Nephron progenitor cell (in vitro differentiated cells): Measurements from ENCODE around the gene MYH7.
"Not testable (repeated sequence)": the region's sequence is repeated elsewhere in the genome, so short reads cannot be mapped to it uniquely, and the experiment has no call there.

ENCODE experiments used
- DNase-seq: peaks from one replicate; pipeline ENCODE4 v3.0.0; 2021
- H3K27ac Mint-ChIP-seq: 2 replicates; pipeline ENCODE4 v1.8.0; 2021; ENCODE audit warnings: mild to moderate bottlenecking, moderate library complexity, mixed read lengths
- H3K27me3 Mint-ChIP-seq: 2 replicates; pipeline ENCODE4 v1.8.0; 2021; ENCODE audit warnings: mild to moderate bottlenecking, low read depth, mixed read lengths; ENCODE audit not compliant: poor library complexity
- H3K36me3 Mint-ChIP-seq: 2 replicates; pipeline ENCODE4 v1.8.0; 2021; ENCODE audit warnings: low read depth, mixed read lengths
- H3K4me1 Mint-ChIP-seq: 2 replicates; pipeline ENCODE4 v1.8.0; 2021; ENCODE audit warnings: mixed read lengths
- H3K4me3 Mint-ChIP-seq: 2 replicates; pipeline ENCODE4 v1.8.0; 2021; ENCODE audit warnings: mild to moderate bottlenecking, moderate library complexity, mixed read lengths
- H3K9me3 Mint-ChIP-seq: 2 replicates; pipeline ENCODE4 v1.8.0; 2021; ENCODE audit warnings: mild to moderate bottlenecking, moderate library complexity, mixed read lengths
- TF ChIP-seq, protein P1 (sequence below): fragments of 200-600 bp; sonication (generic); IDR thresholded peaks from 2 replicates; pipeline ENCODE4 v1.5.0; 2021; ENCODE audit warnings: antibody characterized with exemption

Gene MYH7

DNA sequence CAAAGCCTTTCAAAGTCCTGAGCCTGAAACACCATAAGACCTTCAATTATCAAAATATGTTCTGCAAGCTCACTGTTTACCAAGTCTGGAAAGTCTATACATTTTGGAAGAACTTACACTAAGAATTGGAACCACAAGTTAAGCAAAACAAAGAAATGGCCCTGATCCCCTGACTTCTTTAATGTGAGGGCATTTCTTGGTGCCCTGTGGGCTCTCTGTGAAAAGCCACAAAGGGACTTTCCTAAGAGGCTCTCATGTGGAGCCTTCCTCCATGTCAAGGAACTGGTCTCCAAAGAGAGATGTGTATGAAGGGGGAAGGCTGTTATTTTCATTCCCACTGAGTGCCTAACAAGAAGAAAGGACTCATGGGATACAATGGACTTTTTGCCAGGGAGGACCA lies 13.9 kb downstream of the MYH7 start:
- Mint-ChIP-seq H3K4me1 (peaks cover under 1% of the 10 kb centered on the region), H3K36me3 (no peaks in the 10 kb centered on the region), H3K27ac (no peak overlapping the region), H3K27me3 (peaks cover 36% of the 10 kb centered on the region), H3K4me3 (no peak overlapping the region), H3K9me3 (no peaks in the 10 kb centered on the region)
- TF ChIP-seq, protein P1, sequence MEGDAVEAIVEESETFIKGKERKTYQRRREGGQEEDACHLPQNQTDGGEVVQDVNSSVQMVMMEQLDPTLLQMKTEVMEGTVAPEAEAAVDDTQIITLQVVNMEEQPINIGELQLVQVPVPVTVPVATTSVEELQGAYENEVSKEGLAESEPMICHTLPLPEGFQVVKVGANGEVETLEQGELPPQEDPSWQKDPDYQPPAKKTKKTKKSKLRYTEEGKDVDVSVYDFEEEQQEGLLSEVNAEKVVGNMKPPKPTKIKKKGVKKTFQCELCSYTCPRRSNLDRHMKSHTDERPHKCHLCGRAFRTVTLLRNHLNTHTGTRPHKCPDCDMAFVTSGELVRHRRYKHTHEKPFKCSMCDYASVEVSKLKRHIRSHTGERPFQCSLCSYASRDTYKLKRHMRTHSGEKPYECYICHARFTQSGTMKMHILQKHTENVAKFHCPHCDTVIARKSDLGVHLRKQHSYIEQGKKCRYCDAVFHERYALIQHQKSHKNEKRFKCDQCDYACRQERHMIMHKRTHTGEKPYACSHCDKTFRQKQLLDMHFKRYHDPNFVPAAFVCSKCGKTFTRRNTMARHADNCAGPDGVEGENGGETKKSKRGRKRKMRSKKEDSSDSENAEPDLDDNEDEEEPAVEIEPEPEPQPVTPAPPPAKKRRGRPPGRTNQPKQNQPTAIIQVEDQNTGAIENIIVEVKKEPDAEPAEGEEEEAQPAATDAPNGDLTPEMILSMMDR = no peak
- DNase-seq = no peak

DNA sequence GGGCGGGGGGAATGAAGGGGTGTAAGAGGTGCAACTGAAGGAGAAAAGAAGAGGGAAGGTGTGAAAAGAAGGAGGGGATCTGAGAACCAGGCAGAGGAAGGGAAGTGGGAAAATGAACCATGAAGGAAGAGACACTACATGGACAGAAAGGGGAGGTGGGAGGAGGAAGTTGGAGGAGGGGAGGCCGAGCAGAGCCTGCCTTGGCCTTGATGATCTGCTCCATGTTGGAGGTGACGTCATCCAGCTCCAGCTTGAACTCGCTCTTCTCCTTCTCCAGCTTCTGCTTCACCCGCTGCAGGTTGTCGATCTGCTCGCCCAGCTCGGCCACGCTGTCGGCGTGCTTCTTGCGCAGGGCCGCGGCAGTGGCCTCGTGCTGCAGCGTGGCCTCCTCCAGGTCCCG lies 15.8 kb downstream of the MYH7 start:
- DNase-seq, H3K4me3 Mint-ChIP-seq, H3K27ac Mint-ChIP-seq, H3K36me3 Mint-ChIP-seq, H3K9me3 Mint-ChIP-seq, H3K4me1 Mint-ChIP-seq: not testable (repeated sequence)
- peaks cover 33% of the 10 kb centered on the region for H3K27me3 Mint-ChIP-seq

DNA sequence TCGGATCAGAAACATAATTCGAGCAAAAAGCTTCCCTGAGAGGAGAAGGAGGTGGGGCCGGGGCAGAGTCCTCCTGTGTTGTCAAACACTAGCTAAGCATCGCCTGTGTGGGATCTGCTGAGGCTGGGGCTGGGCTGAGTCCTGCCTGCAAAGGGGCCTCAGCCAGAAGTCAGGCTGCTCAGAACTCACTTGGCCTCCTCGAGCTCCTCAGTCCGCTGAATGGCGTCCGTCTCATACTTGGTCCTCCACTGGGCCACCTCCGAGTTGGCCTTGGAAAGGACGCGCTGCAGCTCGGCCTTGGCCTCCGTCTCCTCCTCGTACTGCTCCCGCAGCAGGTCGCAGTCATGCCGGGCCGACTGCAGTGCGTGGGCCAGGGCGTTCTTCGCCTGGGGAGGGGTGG lies 17.4 kb downstream of the MYH7 start:
- Mint-ChIP-seq H3K27ac (no peak overlapping the region), H3K4me3 (no peak overlapping the region), H3K9me3 (no peaks in the 10 kb centered on the region), H3K36me3 (no peaks in the 10 kb centered on the region), H3K27me3 (peaks cover 28% of the 10 kb centered on the region), H3K4me1 (peaks cover 9% of the 10 kb centered on the region)
- no peak for DNase-seq
- TF ChIP-seq, protein P1 = no peak

DNA sequence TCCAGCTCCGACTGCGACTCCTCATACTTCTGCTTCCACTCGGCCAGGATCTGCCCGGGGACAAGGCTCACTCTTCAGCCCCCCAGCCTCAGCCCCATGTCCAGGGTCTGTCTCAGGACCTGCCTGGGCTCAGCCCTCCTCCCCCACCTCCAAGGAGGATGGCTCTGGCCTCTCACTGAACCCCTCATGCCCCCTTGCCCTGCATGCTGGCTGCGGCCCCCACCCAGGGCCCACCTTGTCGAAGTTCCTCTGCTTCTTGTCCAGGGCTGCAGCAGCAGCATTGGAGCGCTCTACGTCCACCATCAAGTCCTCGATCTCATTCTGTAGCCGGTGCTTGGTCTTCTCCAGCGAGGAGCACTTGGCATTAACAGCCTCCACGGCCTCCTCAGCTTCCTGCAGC lies 18.2 kb downstream of the MYH7 start:
- not testable (repeated sequence) for H3K4me3 Mint-ChIP-seq, H3K27ac Mint-ChIP-seq, H3K4me1 Mint-ChIP-seq, H3K36me3 Mint-ChIP-seq, H3K9me3 Mint-ChIP-seq, DNase-seq
- H3K27me3 Mint-ChIP-seq = peaks cover 24% of the 10 kb centered on the region

DNA sequence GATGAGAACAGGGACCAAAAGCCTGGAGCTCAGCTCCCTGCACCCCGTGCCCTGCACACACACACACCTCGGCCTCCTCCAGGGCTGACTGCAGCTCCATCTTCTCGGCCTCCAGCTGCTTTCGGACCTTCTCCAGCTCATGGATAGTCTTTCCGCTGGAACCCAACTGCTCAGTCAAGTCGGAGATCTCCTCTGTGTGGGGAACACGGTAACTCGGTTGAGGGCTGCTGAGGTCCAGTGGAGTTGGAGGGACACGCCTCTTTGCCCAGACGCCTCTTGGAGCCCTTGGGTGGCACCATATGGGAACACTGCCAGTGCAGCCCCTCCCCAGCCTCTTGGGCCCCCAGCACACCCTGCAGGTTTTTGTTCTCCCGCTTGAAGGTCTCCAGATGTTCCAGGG lies 18.7 kb downstream of the MYH7 start:
- TF ChIP-seq, protein P1 = no peak

DNA sequence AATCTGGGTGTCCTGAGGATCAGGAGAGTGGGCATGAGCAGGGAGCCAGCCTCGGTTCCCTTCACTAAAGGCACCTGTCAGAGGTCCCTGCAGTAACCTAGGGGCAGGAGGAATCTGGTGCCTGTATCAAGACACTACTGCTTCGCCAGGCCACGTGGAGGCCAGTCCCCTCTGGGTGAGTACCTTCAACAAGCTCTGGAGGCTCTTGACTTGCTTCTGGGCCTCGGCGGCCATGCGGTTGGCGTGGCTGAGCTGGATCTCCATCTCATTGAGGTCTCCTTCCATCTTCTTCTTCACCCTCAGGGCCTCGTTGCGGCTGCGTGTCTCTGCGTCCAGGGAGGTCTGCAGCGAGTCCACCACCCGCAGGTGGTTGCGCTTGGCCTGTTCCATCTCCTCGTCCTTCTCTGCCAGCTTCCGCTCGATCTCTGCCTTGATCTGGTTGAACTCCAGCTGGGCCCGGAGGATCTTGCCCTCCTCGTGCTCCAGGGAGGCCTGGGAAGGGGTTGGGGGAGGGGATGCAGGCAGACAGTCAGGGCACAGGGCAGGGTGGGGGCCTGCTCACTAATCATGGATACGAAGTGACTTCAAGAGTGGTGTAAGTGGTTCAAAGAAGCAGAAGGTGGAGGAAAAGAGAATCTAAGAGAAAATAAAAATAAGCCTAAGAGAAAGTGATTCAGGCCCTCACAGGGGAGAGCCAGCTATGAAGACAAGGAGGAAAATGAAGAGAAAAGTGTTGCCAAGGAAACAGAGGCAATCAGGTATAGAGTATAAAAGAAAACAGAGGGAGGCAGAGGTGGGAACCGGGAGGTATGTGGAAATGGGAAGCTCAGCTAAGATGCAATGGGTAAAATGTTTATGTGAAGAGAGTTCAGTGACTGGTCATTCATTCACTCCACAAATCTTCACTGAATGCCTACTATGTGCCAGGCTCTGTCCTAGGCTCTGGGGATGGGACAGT lies 19.4 kb downstream of the MYH7 start:
- no peak for DNase-seq
- Mint-ChIP-seq H3K27me3 (peaks cover 19% of the 10 kb centered on the region), H3K4me3 (no peak overlapping the region), H3K36me3 (no peaks in the 10 kb centered on the region), H3K27ac (no peak overlapping the region), H3K9me3 (no peaks in the 10 kb centered on the region), H3K4me1 (peaks cover 13% of the 10 kb centered on the region)
- TF ChIP-seq, protein P1 = no peak

More for the DNA sequence above, 18.7 kb downstream of the MYH7 start:
- DNase-seq = no peak
- H3K4me3 Mint-ChIP-seq = no peak overlapping the region
- H3K4me1 Mint-ChIP-seq = peaks cover 9% of the 10 kb centered on the region
- H3K9me3 Mint-ChIP-seq = no peaks in the 10 kb centered on the region
- H3K27me3 Mint-ChIP-seq = peaks cover 23% of the 10 kb centered on the region
- no peak overlapping the region for H3K27ac Mint-ChIP-seq
- no peaks in the 10 kb centered on the region for H3K36me3 Mint-ChIP-seq
